Muscle layer of duodenum (tissue), 2 donors: ENCODE measurements around the gene KLHL30.

Experiments
- H3K27ac ChIP-seq: one replicate; pipeline ENCODE4 v1.7.0; 2013; ENCODE audit warnings: mild to moderate bottlenecking, low read length
- H3K27me3 ChIP-seq: one replicate; pipeline ENCODE4 v1.7.0; 2013; ENCODE audit warnings: low read depth, mild to moderate bottlenecking, control low read depth, low read length
- H3K36me3 ChIP-seq, 2 donors: one replicate each; pipeline ENCODE4 v1.7.0; 2013; ENCODE audit warnings: low read length in 2 of 2, control low read depth in 1 of 2, mild to moderate bottlenecking in 1 of 2; ENCODE audit not compliant: insufficient read depth in 2 of 2, control insufficient read depth in 1 of 2
- H3K4me1 ChIP-seq, 2 donors: one replicate each; pipeline ENCODE4 v1.7.0; 2013; ENCODE audit warnings: low read length in 2 of 2, mild to moderate bottlenecking in 2 of 2, control low read depth in 1 of 2, moderate library complexity in 1 of 2; ENCODE audit not compliant: insufficient read depth in 2 of 2, control insufficient read depth in 1 of 2
- H3K4me3 ChIP-seq, 2 donors: one replicate each; pipeline ENCODE4 v1.7.0; 2013; ENCODE audit warnings: low read length in 2 of 2, low read depth in 1 of 2, mild to moderate bottlenecking in 1 of 2
- H3K9me3 ChIP-seq, 2 donors: one replicate each; pipeline ENCODE4 v1.7.0; 2013; ENCODE audit warnings: low read length in 2 of 2, control low read depth in 1 of 2, mild to moderate bottlenecking in 1 of 2; ENCODE audit not compliant: control insufficient read depth in 1 of 2
- donor health status: healthy.

The KLHL30 gene

DNA sequence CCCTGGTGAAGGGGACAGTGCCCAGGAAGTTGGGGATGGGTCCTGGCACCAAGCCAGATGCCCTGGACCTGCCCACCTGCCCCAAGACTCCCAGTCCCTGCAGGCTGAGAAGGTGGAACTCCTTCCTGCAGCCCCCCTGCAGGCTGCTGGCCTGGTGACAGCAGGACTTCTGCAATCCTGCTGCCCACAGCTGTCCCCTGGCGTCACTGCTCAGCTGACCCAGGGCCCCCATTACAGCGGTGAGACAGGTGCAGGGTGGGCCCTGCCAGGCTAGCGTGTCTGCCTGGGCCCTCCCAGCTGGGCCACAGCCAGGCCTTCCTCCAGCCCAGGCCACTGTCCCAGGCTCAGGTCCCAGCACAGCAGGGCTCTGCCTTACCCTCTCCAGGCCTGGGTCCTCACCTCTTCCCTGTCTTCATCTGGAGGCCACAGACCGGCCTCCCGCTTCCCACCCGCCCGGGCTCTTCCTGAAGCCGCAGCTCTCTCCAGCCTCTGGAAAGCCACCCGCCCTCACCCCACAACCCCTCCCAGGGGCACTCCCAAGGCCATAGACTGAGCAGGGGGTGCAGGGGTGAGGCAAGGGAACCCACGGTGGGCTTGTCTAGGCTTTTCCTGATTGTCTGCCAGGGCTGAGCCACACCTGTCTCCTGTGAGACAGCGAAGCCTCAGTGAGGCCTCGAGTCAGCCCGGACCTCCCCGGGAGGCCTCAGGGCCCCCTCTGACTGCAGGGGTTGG, 11.5 kb downstream of the KLHL30 start:
- Histone ChIP-seq H3K27me3 (no peaks in the 10 kb centered on the region), H3K9me3 (no peaks in the 10 kb centered on the region), H3K4me1 (peaks cover 0 to 5% of the 10 kb centered on the region in 2 donors), H3K4me3 (no peak overlapping the region), H3K27ac (no peak overlapping the region), H3K36me3 (no peaks in the 10 kb centered on the region)

- Histone ChIP-seq H3K27me3 (no peaks in the 10 kb centered on the region), H3K9me3 (no peaks in the 10 kb centered on the region), H3K4me3 (no peak overlapping the region), H3K36me3 (no peaks in the 10 kb centered on the region), H3K4me1 (peaks cover 0 to 7% of the 10 kb centered on the region in 2 donors), H3K27ac (no peak overlapping the region)
These were observed 12.2 kb downstream of the KLHL30 start for GRCh38 chr2:238150686-238151085.

DNA sequence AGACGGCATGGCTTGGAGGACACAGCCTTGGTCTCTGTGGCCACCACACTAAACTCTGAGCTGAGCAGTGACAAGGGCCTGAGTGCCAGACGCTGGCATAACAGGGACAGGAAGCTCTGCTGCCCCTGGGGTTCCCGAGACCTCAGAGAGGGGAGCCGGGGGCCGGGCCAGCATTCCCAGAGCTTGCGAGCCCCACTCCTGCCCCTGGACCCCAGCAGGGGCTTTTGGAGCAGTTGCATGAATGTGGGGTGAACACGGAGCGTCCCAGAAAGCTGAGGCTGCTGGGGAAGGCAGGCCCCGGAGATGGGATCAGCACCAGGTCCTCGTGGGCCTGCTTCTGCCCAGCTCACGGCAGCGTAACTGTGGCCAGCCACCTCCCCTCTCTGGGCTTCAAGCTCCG, 12.7 kb downstream of the KLHL30 start:
- Histone ChIP-seq H3K4me1 (peaks cover 0 to 9% of the 10 kb centered on the region in 2 donors), H3K36me3 (no peaks in the 10 kb centered on the region), H3K27ac (no peak overlapping the region), H3K27me3 (no peaks in the 10 kb centered on the region), H3K4me3 (no peak overlapping the region), H3K9me3 (no peaks in the 10 kb centered on the region)

DNA sequence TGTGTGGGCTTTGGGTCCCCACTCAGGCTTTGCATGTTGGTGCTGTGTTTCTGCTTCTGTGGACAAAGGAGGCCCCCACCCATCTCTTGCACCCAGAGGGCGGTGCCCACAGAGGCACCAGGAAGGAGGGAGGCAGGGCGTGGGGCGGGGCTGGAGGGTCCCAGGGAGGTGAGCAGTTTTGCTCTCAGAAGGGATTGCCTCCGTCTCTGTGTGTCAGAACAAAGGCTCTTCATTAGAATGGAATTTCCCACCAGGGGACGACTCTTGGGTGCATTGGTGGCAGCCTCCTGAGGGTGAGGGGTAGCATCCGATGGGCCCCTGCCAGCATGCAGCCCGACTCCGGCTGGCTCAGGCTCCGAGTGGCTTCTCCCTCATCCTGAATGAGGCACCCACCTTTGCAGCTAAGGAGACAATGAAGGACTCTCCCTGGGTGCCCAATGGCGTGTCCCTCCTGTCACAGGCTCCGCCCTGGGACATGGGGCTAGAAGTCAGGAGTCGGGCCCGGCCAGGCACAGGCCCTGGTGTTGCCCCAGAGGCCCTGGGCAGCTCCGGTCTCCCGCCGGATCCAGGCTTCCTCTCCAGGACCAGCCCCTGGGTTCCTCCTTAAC, 13.3 kb downstream of the KLHL30 start:
- Histone ChIP-seq H3K4me1 (peaks cover 0 to 9% of the 10 kb centered on the region in 2 donors), H3K9me3 (no peaks in the 10 kb centered on the region), H3K27ac (no peak overlapping the region), H3K4me3 (no peak overlapping the region), H3K27me3 (no peaks in the 10 kb centered on the region), H3K36me3 (no peaks in the 10 kb centered on the region)

DNA sequence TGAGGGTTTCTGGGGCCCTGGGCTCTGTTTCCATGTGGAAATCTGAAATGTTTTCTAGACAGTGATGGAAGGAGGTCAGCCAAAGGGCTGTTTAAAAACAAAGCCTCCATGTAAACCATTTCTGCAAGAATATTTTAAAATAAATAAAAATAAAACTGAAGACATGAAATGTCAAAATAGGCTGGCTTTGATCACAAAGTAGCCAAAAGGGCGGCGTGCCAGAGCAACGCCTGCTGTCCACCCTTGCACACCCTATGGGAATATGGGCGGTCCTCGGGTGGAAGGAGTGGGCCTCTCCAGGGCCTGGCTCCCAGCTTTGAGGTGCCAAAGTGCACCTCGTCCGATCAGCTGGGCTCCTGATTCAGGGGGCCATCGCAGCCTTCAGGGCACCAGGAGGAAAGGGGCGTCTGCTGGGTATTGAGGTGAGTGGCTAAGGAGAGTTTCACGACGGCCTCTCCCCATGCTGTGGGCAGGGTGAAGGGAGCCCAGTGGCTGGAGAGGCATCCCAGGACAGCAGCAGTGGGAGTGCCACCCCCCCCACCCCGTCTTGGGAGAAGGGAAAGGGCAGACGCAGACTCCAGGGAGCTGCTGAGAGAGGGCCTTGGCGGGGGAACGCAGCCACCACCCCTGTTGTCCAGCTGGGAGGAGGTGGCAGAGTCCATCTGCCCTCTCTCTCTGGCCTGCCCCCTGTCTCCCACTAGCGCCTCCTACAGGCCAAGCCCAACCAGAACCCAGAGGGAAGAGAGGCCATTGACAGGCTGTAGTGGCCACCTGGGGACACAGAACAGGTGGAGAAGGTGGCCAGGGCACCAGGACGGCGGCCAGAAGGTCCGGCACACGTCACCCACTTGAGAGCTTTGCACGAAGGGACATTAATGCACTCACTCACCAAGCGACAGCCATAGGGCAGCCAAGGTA, 14.6 kb downstream of the KLHL30 start:
- H3K27ac ChIP-seq, result no peak overlapping the region
- H3K9me3 ChIP-seq, result no peaks in the 10 kb centered on the region
- H3K27me3 ChIP-seq, result no peaks in the 10 kb centered on the region
- H3K4me3 ChIP-seq, result no peak overlapping the region
- H3K36me3 ChIP-seq, result no peaks in the 10 kb centered on the region
- H3K4me1 ChIP-seq, result peaks cover 0 to 10% of the 10 kb centered on the region in 2 donors

DNA sequence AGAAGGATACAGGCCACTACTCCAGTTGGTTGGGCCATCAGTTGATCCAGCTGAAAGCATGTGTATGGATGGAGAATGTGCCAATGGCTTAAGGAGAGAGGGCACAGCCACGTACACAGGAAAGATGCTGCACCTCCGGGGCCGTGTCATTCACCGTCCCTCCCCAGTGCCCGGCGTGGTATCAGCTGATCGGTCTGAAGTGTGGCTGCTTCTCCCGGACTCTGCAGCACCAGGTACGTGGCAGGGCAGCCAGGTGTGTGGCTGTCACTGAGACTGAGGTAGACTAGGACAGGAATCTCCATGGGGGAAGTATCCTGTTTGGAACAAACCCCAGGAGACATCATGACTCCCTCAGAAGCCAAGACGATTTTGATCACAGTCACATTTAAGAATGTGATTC, 16.1 kb downstream of the KLHL30 start:
- Histone ChIP-seq H3K27ac (no peak overlapping the region), H3K4me1 (peaks cover 0 to 19% of the 10 kb centered on the region in 2 donors)

GRCh38 chr2:238155051-238155760, 16.7 kb downstream of the KLHL30 start:
- Histone ChIP-seq H3K27me3 (peaks cover 11% of the 10 kb centered on the region), H3K9me3 (no peaks in the 10 kb centered on the region), H3K4me1 (peaks cover 0 to 20% of the 10 kb centered on the region in 2 donors), H3K36me3 (no peaks in the 10 kb centered on the region), H3K27ac (peak overlapping the region; percentile 6), H3K4me3 (no peak overlapping the region)

More for the DNA sequence above, 16.1 kb downstream of the KLHL30 start:
- no peak overlapping the region for H3K4me3 ChIP-seq
- H3K36me3 ChIP-seq, result no peaks in the 10 kb centered on the region
- peaks cover 5% of the 10 kb centered on the region for H3K27me3 ChIP-seq
- no peaks in the 10 kb centered on the region for H3K9me3 ChIP-seq

DNA sequence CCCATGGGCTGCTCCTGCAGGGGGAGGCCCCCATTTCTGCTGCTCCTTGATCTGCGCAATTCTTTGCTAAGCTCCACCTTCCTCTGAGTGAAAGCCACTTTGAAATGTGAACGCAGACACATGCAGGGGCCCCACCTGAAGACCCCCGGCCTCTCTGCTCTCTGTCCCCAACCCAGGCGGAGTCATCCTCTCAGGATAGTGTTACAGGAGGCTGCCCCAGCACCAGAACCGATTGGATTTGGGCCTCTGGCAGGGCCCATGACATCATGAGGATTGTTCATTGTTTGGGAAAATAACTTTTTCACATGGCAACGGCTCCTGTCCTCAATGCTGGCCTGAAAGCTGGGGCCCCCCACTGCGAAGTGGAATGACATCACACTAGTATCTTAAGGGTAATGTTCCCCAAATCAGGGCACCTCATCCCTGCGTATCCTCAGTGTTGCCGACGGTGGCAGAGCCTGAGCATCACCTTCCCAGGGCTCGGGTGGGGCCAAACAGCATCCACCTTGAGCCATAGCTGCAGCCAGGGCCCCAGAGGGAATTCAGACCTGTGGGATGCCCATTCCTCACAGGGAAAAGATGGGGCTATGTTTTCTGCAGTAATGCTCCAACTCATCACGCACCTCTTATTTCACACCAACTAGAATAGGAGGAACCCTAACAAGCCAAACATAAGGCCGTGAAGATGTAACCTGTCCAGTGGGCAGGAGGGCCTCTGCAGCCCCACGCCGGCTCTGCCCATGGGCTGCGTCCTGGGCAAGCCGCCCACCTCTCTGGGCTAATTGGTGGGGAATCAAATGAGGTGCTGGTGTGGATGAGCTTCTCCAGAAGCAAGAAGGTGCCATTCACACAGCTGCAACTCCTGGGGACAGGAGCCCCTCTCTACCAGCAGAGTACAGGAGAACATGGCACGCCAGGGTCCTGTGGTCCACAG, 17.6 kb downstream of the KLHL30 start:
- Histone ChIP-seq H3K27me3 (peaks cover 11% of the 10 kb centered on the region), H3K4me3 (no peak overlapping the region), H3K27ac (no peak overlapping the region), H3K36me3 (no peaks in the 10 kb centered on the region), H3K9me3 (no peaks in the 10 kb centered on the region), H3K4me1 (peaks cover 0 to 20% of the 10 kb centered on the region in 2 donors)

- Histone ChIP-seq H3K36me3 (no peaks in the 10 kb centered on the region), H3K9me3 (no peaks in the 10 kb centered on the region), H3K27me3 (peaks cover 13% of the 10 kb centered on the region), H3K27ac (no peak overlapping the region), H3K4me3 (no peak overlapping the region), H3K4me1 (peaks cover 0 to 20% of the 10 kb centered on the region in 2 donors)
These were observed 19.1 kb downstream of the KLHL30 start for GRCh38 chr2:238157506-238158017.

- Histone ChIP-seq H3K27ac (no peak overlapping the region), H3K9me3 (no peaks in the 10 kb centered on the region), H3K27me3 (peaks cover 18% of the 10 kb centered on the region), H3K4me1 (peaks cover 0 to 17% of the 10 kb centered on the region in 2 donors), H3K36me3 (no peaks in the 10 kb centered on the region), H3K4me3 (no peak overlapping the region)
These were observed 19.6 kb downstream of the KLHL30 start for GRCh38 chr2:238158018-238158508.
